ENCODE measurements around the gene SPAG17. TPM values are rescaled to one million over a fixed set of nuclear protein-coding genes. Genes with fewer than 3 reads are reported as not detected.
"Not testable (repeated sequence)": the region's sequence is repeated elsewhere in the genome, so short reads cannot be mapped to it uniquely, and the experiment has no call there.

Gene SPAG17
- total RNA-seq, 1 donor from 2014 or later: 6.1 TPM

- DNase-seq (ENCODE audit: low spot score): no peak
Observed at GRCh38 chr1:117976381-117976780, 208.6 kb downstream of the SPAG17 start.

GRCh38 chr1:117971777-117972176 is 213.3 kb downstream of the SPAG17 start:
- no peak for DNase-seq (ENCODE audit: low spot score)

GRCh38 chr1:117970252-117970651 is 214.8 kb downstream of the SPAG17 start:
- DNase-seq (ENCODE audit: low spot score): no peak

GRCh38 chr1:117967881-117968280 is 217.1 kb downstream of the SPAG17 start:
- DNase-seq (ENCODE audit: low spot score): peak; percentile 47

GRCh38 chr1:117967477-117967876 is 217.6 kb downstream of the SPAG17 start:
- no peak for DNase-seq (ENCODE audit: low spot score)

- DNase-seq (ENCODE audit: low spot score): no peak
Observed at GRCh38 chr1:117964290-117965038, 220.6 kb downstream of the SPAG17 start.

GRCh38 chr1:117959364-117959763 is 225.7 kb downstream of the SPAG17 start:
- DNase-seq (ENCODE audit: low spot score): no peak

GRCh38 chr1:117952386-117952785 is 232.6 kb downstream of the SPAG17 start:
- DNase-seq (ENCODE audit: low spot score): no peak

GRCh38 chr1:117942293-117942692 is 242.7 kb downstream of the SPAG17 start:
- no peak for DNase-seq (ENCODE audit: low spot score)

GRCh38 chr1:117933769-117934168 is 251.3 kb downstream of the SPAG17 start:
- DNase-seq (ENCODE audit: low spot score): no peak

GRCh38 chr1:117932576-117932975 is 252.5 kb downstream of the SPAG17 start:
- DNase-seq (ENCODE audit: low spot score): no peak

GRCh38 chr1:117930484-117930883 is 254.5 kb downstream of the SPAG17 start:
- no peak for DNase-seq (ENCODE audit: low spot score)

GRCh38 chr1:117930173-117930447 is 254.9 kb downstream of the SPAG17 start:
- no peak for DNase-seq (ENCODE audit: low spot score)

- peak; percentile 97 for DNase-seq (ENCODE audit: low spot score)
Observed at GRCh38 chr1:117929343-117930172, 255.5 kb downstream of the SPAG17 start, which contains the start of the genes GDAP2 and WDR3. Gene GDAP2, minus strand, starts transcription at chr1:117929621. Its CDS starts 9,264 bp downstream, at chr1:117920357. Gene WDR3, plus strand, starts transcription at chr1:117929739. Its CDS starts 3,581 bp downstream, at chr1:117933320.

- DNase-seq (ENCODE audit: low spot score): peak; percentile 53
Observed at GRCh38 chr1:117928881-117929342, 256.1 kb downstream of the SPAG17 start.

GRCh38 chr1:117925981-117926380 is 259.0 kb downstream of the SPAG17 start:
- DNase-seq (ENCODE audit: low spot score): no peak

- DNase-seq (ENCODE audit: low spot score): not testable (repeated sequence)
Observed at GRCh38 chr1:117922717-117923116, 262.3 kb downstream of the SPAG17 start.

GRCh38 chr1:117921991-117922390 is 263.0 kb downstream of the SPAG17 start:
- DNase-seq (ENCODE audit: low spot score): no peak

GRCh38 chr1:117919376-117919775 is 265.7 kb downstream of the SPAG17 start:
- no peak for DNase-seq (ENCODE audit: low spot score)

GRCh38 chr1:117911051-117911450 is 274.0 kb downstream of the SPAG17 start:
- no peak for DNase-seq (ENCODE audit: low spot score)

GRCh38 chr1:117905019-117905418 is 280.0 kb downstream of the SPAG17 start:
- no peak for DNase-seq (ENCODE audit: low spot score)

- no peak for DNase-seq (ENCODE audit: low spot score)
Observed at GRCh38 chr1:117904485-117904884, 280.5 kb downstream of the SPAG17 start.
